Measurements from ENCODE around the gene CEP76. TPM values are rescaled to one million over a fixed set of nuclear protein-coding genes. Genes with fewer than 3 reads are reported as not detected.

The CEP76 gene
- total and polyA plus RNA-seq, 2 donors (not counting 3 experiments of a cell fraction or from before 2014, with no cell fraction given) = 5.8 to 8.6 TPM

GRCh38 chr18:12668041-12668440 is 34.5 kb downstream of the CEP76 start:
- H3K9me3 ChIP-seq (replicated peaks; ENCODE audit: control insufficient read depth, insufficient read depth, low read length) = no peaks in the 10 kb centered on the region
- no peak overlapping the region for H3K4me3 ChIP-seq (replicated peaks in 1 of 3; ENCODE audit: insufficient read depth in 1 of 3, low read depth in 1 of 3, low read length in 3 of 3)
- no peaks in the 10 kb centered on the region for H3K9me1 ChIP-seq (replicated peaks; ENCODE audit: control insufficient read depth, extremely low read depth, insufficient read depth, low read length)
- dilution Hi-C loops (cut with MboI; ENCODE audit: extremely low pct_ligation_motif_present, low sequenced_read_pairs) = no loop called here
- no peak overlapping the region for H3K4me2 ChIP-seq (ENCODE audit: insufficient read depth, low read length)
- no peak overlapping the region for H3K9ac ChIP-seq (replicated peaks; ENCODE audit: extremely low read depth, insufficient read depth, low read length)
- H3K36me3 ChIP-seq (ENCODE audit: control insufficient read depth in 2 of 2, extremely low read depth in 1 of 2, insufficient read depth in 2 of 2, low read length in 2 of 2) = peaks cover 0 to 3% of the 10 kb centered on the region in 2 experiments
- TF ChIP-seq POLR2A (IDR thresholded peaks at IDR 0.05; ENCODE audit: low read depth, low read length) = no peak
- TF ChIP-seq EZH2 (IDR thresholded peaks at IDR 0.05; ENCODE audit: borderline replicate concordance, low read depth, low read length, severe bottlenecking) = no peak
- no peak for TF ChIP-seq FOS (IDR thresholded peaks at IDR 0.05; ENCODE audit: borderline replicate concordance, insufficient read depth, low read length)
- TF ChIP-seq POLR2AphosphoS5 (IDR thresholded peaks at IDR 0.05; ENCODE audit: insufficient read depth, low read depth, low read length) = no peak
- TF ChIP-seq JUN (IDR thresholded peaks at IDR 0.05; ENCODE audit: borderline replicate concordance, insufficient read depth, insufficient read length, low read depth) = no peak
- no peak for TF ChIP-seq CTCF (IDR thresholded peaks at IDR 0.05; ENCODE audit: extremely low read depth in 1 of 2, insufficient read depth in 1 of 2, low read depth in 1 of 2, low read length in 2 of 2)
- no peak for TF ChIP-seq MAX (IDR thresholded peaks at IDR 0.05; ENCODE audit: insufficient read depth, insufficient read length)
- TF ChIP-seq GATA2 (IDR thresholded peaks at IDR 0.05; ENCODE audit: insufficient read depth, insufficient read length, low read depth, low read length) = no peak
- no peak for TF ChIP-seq MYC (IDR thresholded peaks at IDR 0.05; ENCODE audit: low read depth, low read length)
- CTCF ChIA-PET = interaction anchor here (1.4 kb wide), 1 partner anchor 11 kb away, joined by 3 read pairs; no protein-coding TSS in a partner anchor
- H3K27me3 ChIP-seq (ENCODE audit: control insufficient read depth in 2 of 2, insufficient read depth in 2 of 2, low read length in 2 of 2) = no peaks in the 10 kb centered on the region
- H4K20me1 ChIP-seq (replicated peaks; ENCODE audit: control insufficient read depth, extremely low read depth, insufficient read depth, low read length) = no peaks in the 10 kb centered on the region
- H3K79me2 ChIP-seq (ENCODE audit: control insufficient read depth, insufficient read depth, low read length) = no peaks in the 10 kb centered on the region
- DNase-seq (ENCODE audit: low read depth, low spot score) (no peak), FAIRE-seq (no peak)
- intact Hi-C loops (cut with micrococcal nuclease) = no loop called here
- H3K4me1 ChIP-seq (ENCODE audit: control insufficient read depth, extremely low read depth, insufficient read depth, low read length) = no peaks in the 10 kb centered on the region
- no peak overlapping the region for H3K27ac ChIP-seq (ENCODE audit: insufficient read depth, low read depth, low read length)
- BruUV-seq (replicated peaks) = no TSS peak
- no peak overlapping the region for H2AFZ ChIP-seq (ENCODE audit: low read depth, low read length)
- POLR2A ChIA-PET = no interaction called here

All from endothelial cell of umbilical vein (primary cell).